HG03521 (cell line): Measurements from ENCODE around the gene SLC14A1.
"Not testable (repeated sequence)": the region's sequence is repeated elsewhere in the genome, so short reads cannot be mapped to it uniquely, and the experiment has no call there.

Experiments
- ATAC-seq: cut with Tn5 transposase; IDR thresholded peaks from one replicate; pipeline ENCODE4 v1.9.1; 2021; ENCODE audit warnings: mild to moderate bottlenecking, moderate library complexity; ENCODE audit not compliant: unreplicated experiment

SLC14A1 gene

GRCh38 chr18:45753286-45753685, 29.3 kb downstream of the SLC14A1 start:
- ATAC-seq = no peak

GRCh38 chr18:45755934-45756333, 32.0 kb downstream of the SLC14A1 start:
- no peak for ATAC-seq

- ATAC-seq = no peak
These were observed 33.0 kb downstream of the SLC14A1 start for GRCh38 chr18:45757005-45757404.

- ATAC-seq = not testable (repeated sequence)
These were observed 33.7 kb downstream of the SLC14A1 start for GRCh38 chr18:45757644-45758043.

GRCh38 chr18:45760462-45761036, 36.6 kb downstream of the SLC14A1 start:
- no peak for ATAC-seq

GRCh38 chr18:45761512-45762114, 37.6 kb downstream of the SLC14A1 start:
- no peak for ATAC-seq

GRCh38 chr18:45764000-45764686, 40.2 kb downstream of the SLC14A1 start:
- ATAC-seq = no peak

- ATAC-seq = no peak
These were observed 41.8 kb downstream of the SLC14A1 start for GRCh38 chr18:45765796-45766195.

- no peak for ATAC-seq
These were observed 47.9 kb downstream of the SLC14A1 start for GRCh38 chr18:45771587-45772480.

- peak; percentile 53 for ATAC-seq
These were observed 50.1 kb downstream of the SLC14A1 start for GRCh38 chr18:45774065-45774521.

- peak; percentile 58 for ATAC-seq
These were observed 51.3 kb downstream of the SLC14A1 start for GRCh38 chr18:45775241-45775676.

- ATAC-seq = no peak
These were observed 51.8 kb downstream of the SLC14A1 start for GRCh38 chr18:45775743-45776142.

GRCh38 chr18:45777393-45777792, 53.4 kb downstream of the SLC14A1 start:
- no peak for ATAC-seq

- ATAC-seq = no peak
These were observed 56.6 kb downstream of the SLC14A1 start for GRCh38 chr18:45780568-45780967.

GRCh38 chr18:45782662-45783061, 58.7 kb downstream of the SLC14A1 start:
- no peak for ATAC-seq

GRCh38 chr18:45783097-45784075, 59.4 kb downstream of the SLC14A1 start:
- ATAC-seq = no peak

- ATAC-seq = no peak
These were observed 61.2 kb downstream of the SLC14A1 start for GRCh38 chr18:45785134-45785533.

GRCh38 chr18:45786941-45787340, 63.0 kb downstream of the SLC14A1 start:
- no peak for ATAC-seq

GRCh38 chr18:45787346-45787745, 63.4 kb downstream of the SLC14A1 start:
- ATAC-seq = no peak

GRCh38 chr18:45788861-45789260, 64.9 kb downstream of the SLC14A1 start:
- ATAC-seq = no peak
